HG02885 (cell line): ENCODE data around the gene TNFSF9.
A peak's percentile ranks its signal among the peaks of the same experiment; 100 is the strongest.
"Not testable (repeated sequence)": the region's sequence is repeated elsewhere in the genome, so short reads cannot be mapped to it uniquely, and the experiment has no call there.

Experiments
- ATAC-seq: cut with Tn5 transposase; IDR thresholded peaks from one replicate; pipeline ENCODE4 v1.9.1; 2021; ENCODE audit warnings: mild to moderate bottlenecking; ENCODE audit not compliant: unreplicated experiment, poor library complexity

Gene TNFSF9

GRCh38 chr19:6503407-6504201 lies 27.2 kb upstream of the TNFSF9 start:
- no peak for ATAC-seq

- ATAC-seq, result not testable (repeated sequence)
These were observed 22.6 kb upstream of the TNFSF9 start for GRCh38 chr19:6508028-6508771.

- no peak for ATAC-seq
These were observed 21.5 kb upstream of the TNFSF9 start for GRCh38 chr19:6509118-6509971.

- no peak for ATAC-seq
These were observed 20.2 kb upstream of the TNFSF9 start for GRCh38 chr19:6510618-6511017.

GRCh38 chr19:6514089-6514488 lies 16.7 kb upstream of the TNFSF9 start:
- no peak for ATAC-seq

- ATAC-seq, result no peak
These were observed 15.8 kb upstream of the TNFSF9 start for GRCh38 chr19:6514926-6515544.

- ATAC-seq, result peak; percentile 57
These were observed 14.7 kb upstream of the TNFSF9 start for GRCh38 chr19:6516018-6516658.

- ATAC-seq, result peak; percentile 55
These were observed 14.1 kb upstream of the TNFSF9 start for GRCh38 chr19:6516659-6517291.

- no peak for ATAC-seq
These were observed 12.5 kb upstream of the TNFSF9 start for GRCh38 chr19:6518145-6518911.

- ATAC-seq, result no peak
These were observed 11.5 kb upstream of the TNFSF9 start for GRCh38 chr19:6519289-6519688.

GRCh38 chr19:6521718-6522646 lies 8.8 kb upstream of the TNFSF9 start:
- ATAC-seq, result no peak

GRCh38 chr19:6522712-6523111 lies 8.1 kb upstream of the TNFSF9 start:
- ATAC-seq, result no peak

- no peak for ATAC-seq
These were observed 6.5 kb upstream of the TNFSF9 start for GRCh38 chr19:6524311-6524710.

GRCh38 chr19:6527893-6528543 lies 2.8 kb upstream of the TNFSF9 start:
- ATAC-seq, result peak; percentile 43

- ATAC-seq, result no peak
These were observed 2.2 kb upstream of the TNFSF9 start for GRCh38 chr19:6528544-6529121.

GRCh38 chr19:6529351-6529750 lies 1.5 kb upstream of the TNFSF9 start:
- ATAC-seq, result no peak

GRCh38 chr19:6529937-6530385 lies 865 bp upstream of the TNFSF9 start:
- ATAC-seq, result no peak
